Smooth muscle cell (in vitro differentiated cells): Measurements from ENCODE around the gene WNT7B. TPM values are rescaled to one million over a fixed set of nuclear protein-coding genes. Genes with fewer than 3 reads are reported as not detected.

Experiments used
- DNase-seq: peaks from one replicate; lab custom pipeline; 2025; ENCODE audit not compliant: unreplicated experiment; lab: John Stamatoyannopoulos, UW
- H2AFZ ChIP-seq: fragments of 200-600 bp; sonication (generic); 2 replicates; pipeline ENCODE4 v1.6.0; 2016; ENCODE audit warnings: antibody characterized with exemption, low read depth, mild to moderate bottlenecking
- H3F3A ChIP-seq: fragments of 200-600 bp; sonication (generic); 2 replicates; pipeline ENCODE4 v1.6.0; 2017; ENCODE audit warnings: antibody characterized with exemption, low read depth
- H3K27ac ChIP-seq: fragments of 200-600 bp; sonication (generic); 2 replicates; pipeline ENCODE4 v1.5.1; 2016; ENCODE audit warnings: low read depth, mild to moderate bottlenecking
- H3K27me3 ChIP-seq: fragments of 200-600 bp; sonication (generic); 2 replicates; pipeline ENCODE4 v1.6.1; 2016; ENCODE audit warnings: low read depth, mild to moderate bottlenecking
- H3K36me3 ChIP-seq: fragments of 200-600 bp; sonication (generic); 2 replicates; pipeline ENCODE4 v1.5.1; 2016; ENCODE audit warnings: low read depth
- H3K4me1 ChIP-seq: fragments of 200-600 bp; sonication (generic); 2 replicates; pipeline ENCODE4 v1.5.1; 2016; ENCODE audit warnings: low read depth
- H3K4me2 ChIP-seq: fragments of 200-600 bp; sonication (generic); 2 replicates; pipeline ENCODE4 v1.6.0; 2016; ENCODE audit warnings: mild to moderate bottlenecking
- H3K4me3 ChIP-seq: fragments of 200-600 bp; sonication (generic); 2 replicates; pipeline ENCODE4 v1.5.1; 2016; ENCODE audit warnings: mild to moderate bottlenecking
- H3K79me2 ChIP-seq: fragments of 200-600 bp; sonication (generic); 2 replicates; pipeline ENCODE4 v1.6.0; 2016; ENCODE audit warnings: low read depth, mild to moderate bottlenecking
- H3K9ac ChIP-seq: fragments of 200-600 bp; sonication (generic); 2 replicates; pipeline ENCODE4 v1.6.0; 2016; ENCODE audit warnings: low read depth
- H3K9me3 ChIP-seq: fragments of 200-600 bp; sonication (generic); replicated peaks from 2 replicates; pipeline ENCODE4 v1.5.1; 2016; ENCODE audit warnings: low read depth
- H4K20me1 ChIP-seq: fragments of 200-600 bp; sonication (generic); 2 replicates; pipeline ENCODE4 v1.6.0; 2016; ENCODE audit warnings: low read depth
- WGBS: methylation state at CpG from one replicate; pipeline ENCODE4 v1.1.7; 2016; ENCODE audit warnings: low lambda C conversion rate; 5-methylcytosine and 5-hydroxymethylcytosine counted together
- polyA plus RNA-seq: library from polyadenylated mRNA; unstranded; fragments of >200 nt; fragmentation: Nextera tagmentation; extraction: Ambion mirVana; gene quantifications from 2 replicates; pipeline ENCODE4 v1.2.1, GENCODE V29; 2016
- total RNA-seq: library from RNA; depleted of rRNA; stranded (reverse); fragments of >200 nt; gene quantifications from 2 replicates; pipeline ENCODE4 v1.2.3, GENCODE V29; 2014
- TF ChIP-seq, protein P1 (sequence below): fragments of 200-600 bp; sonication (generic); IDR thresholded peaks from 2 replicates; pipeline ENCODE4 v1.5.1; 2017; ENCODE audit warnings: borderline replicate concordance, mild to moderate bottlenecking, antibody characterized with exemption; ENCODE audit not compliant: insufficient read depth, poor library complexity, severe bottlenecking

WNT7B gene
- total and polyA plus RNA-seq, 2 experiments from 2014 or later, result 0.69 to 1.6 TPM

DNA sequence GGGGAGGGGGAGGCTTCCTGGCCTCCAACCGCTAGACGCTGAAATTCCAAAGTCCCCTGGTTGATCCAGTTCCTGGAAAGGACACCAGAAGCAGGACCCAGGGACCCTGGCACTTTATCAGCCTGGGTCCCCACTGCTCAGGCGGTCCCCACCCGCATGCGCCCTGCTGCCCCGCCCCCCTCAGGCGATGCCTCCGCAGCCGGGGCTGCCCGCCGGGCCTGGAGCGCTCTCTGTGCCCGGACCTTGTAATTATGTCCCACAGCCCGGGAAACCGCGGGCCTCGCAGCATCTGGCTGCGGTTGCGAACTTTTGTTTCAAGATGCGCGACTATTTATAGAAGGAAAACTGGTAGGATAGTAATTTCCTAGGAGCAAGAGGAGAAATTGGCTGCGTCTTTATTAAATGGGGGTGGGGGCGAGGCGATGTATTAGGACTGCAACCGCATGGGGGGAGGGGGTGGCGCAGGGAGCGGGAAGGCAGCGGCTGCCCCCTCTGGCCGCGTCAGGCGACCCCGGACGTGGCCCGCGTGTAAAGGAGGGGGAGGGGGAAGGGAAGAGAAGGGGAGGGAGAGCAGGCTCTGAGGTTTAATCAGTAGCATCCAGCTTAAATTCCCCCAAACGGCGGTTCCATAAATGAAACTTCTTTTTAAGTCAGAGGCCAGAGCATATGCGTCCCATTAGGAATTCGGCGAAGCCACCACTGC lies 6.1 kb downstream of the WNT7B start:
- Histone ChIP-seq H3K27ac (no peak overlapping the region), H3K27me3 (peaks cover 61% of the 10 kb centered on the region)

DNA sequence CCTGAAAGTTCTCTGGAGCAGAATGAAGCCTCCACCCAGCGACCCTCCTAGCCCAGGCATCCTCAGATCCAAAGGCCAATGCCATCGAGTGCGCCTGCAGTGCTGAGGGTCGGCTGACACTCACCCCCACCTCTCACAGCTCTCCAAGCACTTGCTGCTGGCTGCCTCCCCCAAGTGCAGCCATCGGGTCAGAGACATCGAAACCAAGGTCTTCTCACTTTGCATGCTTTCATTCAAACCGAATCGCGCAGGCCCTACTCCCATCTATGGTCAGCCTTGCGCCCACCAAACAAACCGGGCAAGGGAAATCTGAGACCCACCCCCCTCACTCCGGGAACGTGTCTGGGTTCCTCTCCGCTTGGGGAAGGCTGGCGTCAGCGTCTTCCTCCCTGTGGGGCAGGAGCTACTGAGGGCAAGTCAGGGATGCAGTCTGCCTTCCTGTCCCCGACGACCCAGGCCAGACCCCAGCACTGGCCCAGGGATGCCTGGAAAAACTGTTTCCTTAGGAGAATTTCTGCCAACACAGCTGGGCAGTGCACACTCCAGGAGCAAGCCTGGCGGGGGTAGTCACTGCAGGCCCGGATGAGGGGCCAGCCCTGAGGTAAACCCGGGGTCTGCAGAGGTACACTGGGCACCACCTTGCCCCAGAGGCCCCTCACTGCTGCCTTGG lies 7.0 kb downstream of the WNT7B start:
- H3K27me3 ChIP-seq, result peaks cover 52% of the 10 kb centered on the region
- no peaks in the 10 kb centered on the region for H4K20me1 ChIP-seq
- no peak overlapping the region for H3K9ac ChIP-seq
- no peaks in the 10 kb centered on the region for H3K79me2 ChIP-seq
- no peak overlapping the region for H2AFZ ChIP-seq
- TF ChIP-seq, protein P1, sequence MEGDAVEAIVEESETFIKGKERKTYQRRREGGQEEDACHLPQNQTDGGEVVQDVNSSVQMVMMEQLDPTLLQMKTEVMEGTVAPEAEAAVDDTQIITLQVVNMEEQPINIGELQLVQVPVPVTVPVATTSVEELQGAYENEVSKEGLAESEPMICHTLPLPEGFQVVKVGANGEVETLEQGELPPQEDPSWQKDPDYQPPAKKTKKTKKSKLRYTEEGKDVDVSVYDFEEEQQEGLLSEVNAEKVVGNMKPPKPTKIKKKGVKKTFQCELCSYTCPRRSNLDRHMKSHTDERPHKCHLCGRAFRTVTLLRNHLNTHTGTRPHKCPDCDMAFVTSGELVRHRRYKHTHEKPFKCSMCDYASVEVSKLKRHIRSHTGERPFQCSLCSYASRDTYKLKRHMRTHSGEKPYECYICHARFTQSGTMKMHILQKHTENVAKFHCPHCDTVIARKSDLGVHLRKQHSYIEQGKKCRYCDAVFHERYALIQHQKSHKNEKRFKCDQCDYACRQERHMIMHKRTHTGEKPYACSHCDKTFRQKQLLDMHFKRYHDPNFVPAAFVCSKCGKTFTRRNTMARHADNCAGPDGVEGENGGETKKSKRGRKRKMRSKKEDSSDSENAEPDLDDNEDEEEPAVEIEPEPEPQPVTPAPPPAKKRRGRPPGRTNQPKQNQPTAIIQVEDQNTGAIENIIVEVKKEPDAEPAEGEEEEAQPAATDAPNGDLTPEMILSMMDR, result no peak
- no peaks in the 10 kb centered on the region for H3F3A ChIP-seq
- H3K36me3 ChIP-seq, result no peaks in the 10 kb centered on the region
- H3K4me1 ChIP-seq, result peaks cover 28% of the 10 kb centered on the region
- no peak for DNase-seq
- H3K27ac ChIP-seq, result no peak overlapping the region
- no peak overlapping the region for H3K4me2 ChIP-seq
- no peak overlapping the region for H3K4me3 ChIP-seq
- no peaks in the 10 kb centered on the region for H3K9me3 ChIP-seq
- 82% methylated on average over 21 of the region's 21 CpGs for WGBS

More for the DNA sequence above, 6.1 kb downstream of the WNT7B start:
- WGBS, result 4% methylated on average over 34 of the region's 40 CpGs
- no peaks in the 10 kb centered on the region for H4K20me1 ChIP-seq
- no peak overlapping the region for H2AFZ ChIP-seq
- H3F3A ChIP-seq, result no peaks in the 10 kb centered on the region
- no peaks in the 10 kb centered on the region for H3K9me3 ChIP-seq
- peaks cover 28% of the 10 kb centered on the region for H3K4me1 ChIP-seq
- H3K4me2 ChIP-seq, result peak overlapping the region; percentile 90
- H3K79me2 ChIP-seq, result no peaks in the 10 kb centered on the region
- TF ChIP-seq, protein P1, result no peak
- no peak overlapping the region for H3K9ac ChIP-seq
- H3K4me3 ChIP-seq, result peak overlapping the region; percentile 44
- DNase-seq, result no peak
- no peaks in the 10 kb centered on the region for H3K36me3 ChIP-seq

DNA sequence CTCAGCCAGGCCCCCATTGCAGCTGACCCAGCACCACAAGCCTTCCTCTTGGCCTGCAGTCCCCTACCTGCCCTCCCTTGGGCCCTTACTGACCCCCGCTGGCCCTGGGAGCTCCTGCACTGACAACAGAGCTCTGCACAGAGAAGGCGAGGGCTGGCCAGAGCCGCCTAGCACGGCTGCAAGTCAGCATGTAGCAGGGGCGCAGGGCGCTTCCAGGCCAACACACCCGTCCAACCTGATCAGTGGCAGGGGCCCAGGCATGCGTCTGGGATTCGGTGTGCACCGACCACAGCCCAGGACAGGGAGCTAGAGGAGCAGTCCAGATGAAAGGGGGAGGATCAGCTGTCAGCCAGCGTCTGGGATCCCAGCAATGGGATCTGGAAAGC lies 7.6 kb downstream of the WNT7B start:
- 73% methylated on average over 11 of the region's 11 CpGs for WGBS
- DNase-seq, result no peak
- Histone ChIP-seq H3K36me3 (no peaks in the 10 kb centered on the region), H3K4me1 (peaks cover 28% of the 10 kb centered on the region), H3F3A (no peaks in the 10 kb centered on the region), H3K9me3 (no peaks in the 10 kb centered on the region), H3K4me2 (no peak overlapping the region), H2AFZ (no peak overlapping the region), H3K27ac (peak overlapping the region; percentile 44), H3K79me2 (no peaks in the 10 kb centered on the region), H3K9ac (no peak overlapping the region), H4K20me1 (no peaks in the 10 kb centered on the region), H3K4me3 (no peak overlapping the region), H3K27me3 (peaks cover 46% of the 10 kb centered on the region)
- TF ChIP-seq, protein P1, result no peak
